ENCODE measurements around the gene NME7. TPM values are rescaled to one million over a fixed set of nuclear protein-coding genes. Genes with fewer than 3 reads are reported as not detected.
A peak's percentile ranks its signal among the peaks of the same experiment; 100 is the strongest.

NME7 gene
- total RNA-seq, 1 donor from 2014 or later: 60.6 TPM

GRCh38 chr1:169111472-169111871, 256.1 kb downstream of the NME7 start:
- Histone ChIP-seq H3K27me3 (no peaks in the 10 kb centered on the region), H3K9me3 (ENCODE audit: low read depth) (no peaks in the 10 kb centered on the region), H3K27ac (no peak overlapping the region), H2AFZ (replicated peaks) (no peak overlapping the region), H3K9ac (no peak overlapping the region), H3K36me3 (no peaks in the 10 kb centered on the region), H3F3A (ENCODE audit: low read depth) (peaks cover 7% of the 10 kb centered on the region), H3K4me1 (peaks cover 24% of the 10 kb centered on the region), H3K4me3 (no peak overlapping the region), H3K4me2 (no peak overlapping the region), H4K20me1 (ENCODE audit: low read depth) (peaks cover 19% of the 10 kb centered on the region), H3K79me2 (ENCODE audit: low read depth) (peaks cover 49% of the 10 kb centered on the region)
- H3K4me1 Mint-ChIP-seq: peaks cover 42% of the 10 kb centered on the region
- DNase-seq (ENCODE audit: low spot score): no peak
- H3K4me3 Mint-ChIP-seq: no peak overlapping the region
- no peak for TF ChIP-seq EZH2phosphoT487 (IDR thresholded peaks at IDR 0.05)
- H3K27ac Mint-ChIP-seq: no peak overlapping the region
- H3K27me3 Mint-ChIP-seq (ENCODE audit: insufficient read depth, low read depth): no peaks in the 10 kb centered on the region
- H3K36me3 Mint-ChIP-seq: peaks cover 27% of the 10 kb centered on the region
- H3K9me3 Mint-ChIP-seq: no peaks in the 10 kb centered on the region

GRCh38 chr1:169110689-169111447, 256.7 kb downstream of the NME7 start:
- Mint-ChIP-seq H3K4me1 (peaks cover 37% of the 10 kb centered on the region), H3K27ac (no peak overlapping the region), H3K27me3 (ENCODE audit: insufficient read depth, low read depth) (no peaks in the 10 kb centered on the region), H3K36me3 (peaks cover 24% of the 10 kb centered on the region), H3K9me3 (no peaks in the 10 kb centered on the region), H3K4me3 (no peak overlapping the region)
- Histone ChIP-seq H3K4me1 (peaks cover 24% of the 10 kb centered on the region), H2AFZ (replicated peaks) (no peak overlapping the region), H3K9me3 (ENCODE audit: low read depth) (no peaks in the 10 kb centered on the region), H3K4me3 (no peak overlapping the region), H3K4me2 (peak overlapping the region; percentile 64), H3K27ac (no peak overlapping the region), H3K27me3 (no peaks in the 10 kb centered on the region), H3K9ac (no peak overlapping the region), H3K36me3 (no peaks in the 10 kb centered on the region), H4K20me1 (ENCODE audit: low read depth) (peaks cover 19% of the 10 kb centered on the region), H3K79me2 (ENCODE audit: low read depth) (peaks cover 49% of the 10 kb centered on the region), H3F3A (ENCODE audit: low read depth) (peaks cover 7% of the 10 kb centered on the region)
- TF ChIP-seq CTCF (IDR thresholded peaks at IDR 0.05) (no peak), EZH2 (IDR thresholded peaks at IDR 0.05) (no peak), EZH2phosphoT487 (IDR thresholded peaks at IDR 0.05) (no peak)
- no peak for DNase-seq (ENCODE audit: low spot score)

GRCh38 chr1:169110236-169110635, 257.4 kb downstream of the NME7 start:
- Histone ChIP-seq H2AFZ (replicated peaks) (no peak overlapping the region), H3K4me2 (peak overlapping the region; percentile 64), H3K4me1 (peaks cover 24% of the 10 kb centered on the region), H4K20me1 (ENCODE audit: low read depth) (peaks cover 19% of the 10 kb centered on the region), H3K9ac (no peak overlapping the region), H3K4me3 (peak overlapping the region; percentile 18), H3K9me3 (ENCODE audit: low read depth) (no peaks in the 10 kb centered on the region), H3K27me3 (no peaks in the 10 kb centered on the region), H3F3A (ENCODE audit: low read depth) (peaks cover 7% of the 10 kb centered on the region), H3K79me2 (ENCODE audit: low read depth) (peaks cover 49% of the 10 kb centered on the region), H3K27ac (no peak overlapping the region), H3K36me3 (no peaks in the 10 kb centered on the region)
- peaks cover under 1% of the 10 kb centered on the region for H3K27me3 Mint-ChIP-seq (ENCODE audit: insufficient read depth, low read depth)
- TF ChIP-seq EZH2phosphoT487 (IDR thresholded peaks at IDR 0.05) (no peak), EZH2 (IDR thresholded peaks at IDR 0.05) (no peak), CTCF (IDR thresholded peaks at IDR 0.05) (no peak)
- DNase-seq (ENCODE audit: low spot score): peak; percentile 35
- H3K4me3 Mint-ChIP-seq: peak overlapping the region; percentile 48
- peaks cover 24% of the 10 kb centered on the region for H3K36me3 Mint-ChIP-seq
- H3K27ac Mint-ChIP-seq: no peak overlapping the region
- H3K9me3 Mint-ChIP-seq: no peaks in the 10 kb centered on the region
- peaks cover 34% of the 10 kb centered on the region for H3K4me1 Mint-ChIP-seq

GRCh38 chr1:169109561-169110134, 257.9 kb downstream of the NME7 start:
- Histone ChIP-seq H3K4me2 (peak overlapping the region; percentile 64), H3K4me1 (peaks cover 24% of the 10 kb centered on the region), H4K20me1 (ENCODE audit: low read depth) (peaks cover 19% of the 10 kb centered on the region), H3K27me3 (no peaks in the 10 kb centered on the region), H3K27ac (no peak overlapping the region), H3K9me3 (ENCODE audit: low read depth) (no peaks in the 10 kb centered on the region), H3K4me3 (peak overlapping the region; percentile 18), H3K36me3 (no peaks in the 10 kb centered on the region), H2AFZ (replicated peaks) (no peak overlapping the region), H3K79me2 (ENCODE audit: low read depth) (peaks cover 49% of the 10 kb centered on the region), H3K9ac (no peak overlapping the region), H3F3A (ENCODE audit: low read depth) (peaks cover 7% of the 10 kb centered on the region)
- DNase-seq (ENCODE audit: low spot score): peak; percentile 33
- Mint-ChIP-seq H3K4me1 (peaks cover 39% of the 10 kb centered on the region), H3K4me3 (peak overlapping the region; percentile 48), H3K36me3 (peaks cover 21% of the 10 kb centered on the region), H3K27me3 (ENCODE audit: insufficient read depth, low read depth) (peaks cover 5% of the 10 kb centered on the region), H3K9me3 (no peaks in the 10 kb centered on the region), H3K27ac (peak overlapping the region; percentile 44)
- TF ChIP-seq EZH2 (IDR thresholded peaks at IDR 0.05): no peak
